SU-DHL-6 (cell line): ENCODE measurements around the gene HNRNPLL.

Experiments
- H2AFZ ChIP-seq: fragments of 200-600 bp; sonication (generic); 2 replicates; pipeline ENCODE4 v1.6.1; 2014; ENCODE audit warnings: low read depth, mild to moderate bottlenecking, moderate library complexity, mixed read lengths, antibody characterized with exemption, low read length; ENCODE audit not compliant: severe bottlenecking
- H3F3A ChIP-seq: fragments of 200-600 bp; shearing (Covaris generic); 2 replicates; pipeline ENCODE4 v1.6.0; 2016; ENCODE audit warnings: antibody characterized with exemption, mild to moderate bottlenecking; ENCODE audit not compliant: insufficient read depth
- H3K27ac ChIP-seq: fragments of 200-600 bp; sonication (generic); 2 replicates; pipeline ENCODE4 v1.5.1; 2016; ENCODE audit warnings: low read depth, mild to moderate bottlenecking, low read length, moderate library complexity, mixed read lengths
- H3K27me3 ChIP-seq: fragments of 200-600 bp; sonication (generic), shearing (Covaris generic); 2 replicates; pipeline ENCODE4 v1.6.0; 2014; ENCODE audit warnings: mild to moderate bottlenecking, low read length
- H3K36me3 ChIP-seq: fragments of 200-600 bp; sonication (generic); 2 replicates; pipeline ENCODE4 v1.6.1; 2014; ENCODE audit warnings: mild to moderate bottlenecking, low read length, mixed read lengths
- H3K4me2 ChIP-seq: fragments of 300-600, 200-600 bp; shearing (Covaris generic), sonication (generic); 2 replicates; pipeline ENCODE4 v1.6.0; 2014; ENCODE audit warnings: low read length, low read depth, mild to moderate bottlenecking; ENCODE audit not compliant: poor library complexity, severe bottlenecking
- H3K4me3 ChIP-seq: fragments of 200-600 bp; sonication (generic); 2 replicates; pipeline ENCODE4 v1.5.1; 2014; ENCODE audit warnings: antibody characterized with exemption, low read length, mild to moderate bottlenecking, mixed read lengths; ENCODE audit not compliant: insufficient read depth, poor library complexity, severe bottlenecking
- H3K79me2 ChIP-seq: fragments of 200-600 bp; sonication (generic); 2 replicates; pipeline ENCODE4 v1.6.1; 2014; ENCODE audit warnings: mild to moderate bottlenecking, low read length, moderate library complexity; ENCODE audit not compliant: insufficient read depth
- H3K9ac ChIP-seq: fragments of 200-600 bp; sonication (generic); 2 replicates; pipeline ENCODE4 v1.7.0; 2014; ENCODE audit warnings: mild to moderate bottlenecking, low read length
- H3K9me2 ChIP-seq: fragments of 200-600 bp; sonication (generic); replicated peaks from 2 replicates; pipeline ENCODE4 v1.6.1; 2014; ENCODE audit warnings: low read length; ENCODE audit not compliant: insufficient read depth
- H3K9me3 ChIP-seq: fragments of 200-600 bp; sonication (generic); 2 replicates; pipeline ENCODE4 v1.6.1; 2014; ENCODE audit warnings: low read length, mixed read lengths; ENCODE audit not compliant: insufficient read depth
- H4K20me1 ChIP-seq: fragments of 200-600 bp; sonication (generic); 2 replicates; pipeline ENCODE4 v1.6.1; 2014; ENCODE audit warnings: low read depth, mild to moderate bottlenecking, antibody characterized with exemption, low read length, moderate library complexity, mixed read lengths
- EZH2phosphoT487 ChIP-seq: fragments of 200-600 bp; sonication (generic), shearing (Covaris generic); conservative IDR thresholded peaks from 2 replicates; pipeline ENCODE4 v1.6.1; 2018; ENCODE audit warnings: mild to moderate bottlenecking, antibody characterized with exemption, low read length, moderate library complexity, mixed read lengths
- TF ChIP-seq, protein P1 (sequence below): fragments of 200-600 bp; sonication (generic); IDR thresholded peaks from one replicate; pipeline ENCODE4 v1.5.1; 2017; ENCODE audit warnings: antibody characterized with exemption, mild to moderate bottlenecking, low read length, moderate library complexity; ENCODE audit not compliant: insufficient read depth, poor library complexity, severe bottlenecking

HNRNPLL gene

DNA sequence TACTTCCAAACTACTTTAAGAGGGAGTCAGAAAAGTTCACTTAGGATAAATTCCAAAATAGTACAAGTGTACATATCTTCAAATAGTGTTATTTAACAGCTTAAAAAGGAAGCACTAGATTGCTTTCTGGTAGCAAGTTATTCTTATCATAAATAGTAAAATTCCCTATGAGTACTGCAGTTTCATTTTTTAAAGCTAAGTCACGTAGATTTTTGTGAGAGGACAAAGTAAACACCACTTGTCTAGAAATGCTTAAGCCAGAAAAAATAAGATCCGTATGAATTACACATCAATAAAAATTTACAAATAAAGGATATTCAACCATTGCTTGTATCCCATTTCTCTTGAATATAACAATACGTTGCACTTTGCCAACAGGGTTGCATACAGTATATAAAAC, 19.2 kb downstream of the HNRNPLL start:
- H2AFZ ChIP-seq: no peak overlapping the region
- no peaks in the 10 kb centered on the region for H3K9me3 ChIP-seq
- no peaks in the 10 kb centered on the region for H3F3A ChIP-seq
- TF ChIP-seq, protein P1, sequence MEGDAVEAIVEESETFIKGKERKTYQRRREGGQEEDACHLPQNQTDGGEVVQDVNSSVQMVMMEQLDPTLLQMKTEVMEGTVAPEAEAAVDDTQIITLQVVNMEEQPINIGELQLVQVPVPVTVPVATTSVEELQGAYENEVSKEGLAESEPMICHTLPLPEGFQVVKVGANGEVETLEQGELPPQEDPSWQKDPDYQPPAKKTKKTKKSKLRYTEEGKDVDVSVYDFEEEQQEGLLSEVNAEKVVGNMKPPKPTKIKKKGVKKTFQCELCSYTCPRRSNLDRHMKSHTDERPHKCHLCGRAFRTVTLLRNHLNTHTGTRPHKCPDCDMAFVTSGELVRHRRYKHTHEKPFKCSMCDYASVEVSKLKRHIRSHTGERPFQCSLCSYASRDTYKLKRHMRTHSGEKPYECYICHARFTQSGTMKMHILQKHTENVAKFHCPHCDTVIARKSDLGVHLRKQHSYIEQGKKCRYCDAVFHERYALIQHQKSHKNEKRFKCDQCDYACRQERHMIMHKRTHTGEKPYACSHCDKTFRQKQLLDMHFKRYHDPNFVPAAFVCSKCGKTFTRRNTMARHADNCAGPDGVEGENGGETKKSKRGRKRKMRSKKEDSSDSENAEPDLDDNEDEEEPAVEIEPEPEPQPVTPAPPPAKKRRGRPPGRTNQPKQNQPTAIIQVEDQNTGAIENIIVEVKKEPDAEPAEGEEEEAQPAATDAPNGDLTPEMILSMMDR: no peak
- no peak for TF ChIP-seq EZH2phosphoT487
- H3K79me2 ChIP-seq: no peaks in the 10 kb centered on the region
- H3K27ac ChIP-seq: no peak overlapping the region
- H3K9me2 ChIP-seq: no peaks in the 10 kb centered on the region
- H3K4me2 ChIP-seq: no peak overlapping the region
- no peak overlapping the region for H3K4me3 ChIP-seq
- H3K36me3 ChIP-seq: no peaks in the 10 kb centered on the region
- H3K9ac ChIP-seq: no peak overlapping the region
- H4K20me1 ChIP-seq: no peaks in the 10 kb centered on the region
- no peaks in the 10 kb centered on the region for H3K27me3 ChIP-seq

DNA sequence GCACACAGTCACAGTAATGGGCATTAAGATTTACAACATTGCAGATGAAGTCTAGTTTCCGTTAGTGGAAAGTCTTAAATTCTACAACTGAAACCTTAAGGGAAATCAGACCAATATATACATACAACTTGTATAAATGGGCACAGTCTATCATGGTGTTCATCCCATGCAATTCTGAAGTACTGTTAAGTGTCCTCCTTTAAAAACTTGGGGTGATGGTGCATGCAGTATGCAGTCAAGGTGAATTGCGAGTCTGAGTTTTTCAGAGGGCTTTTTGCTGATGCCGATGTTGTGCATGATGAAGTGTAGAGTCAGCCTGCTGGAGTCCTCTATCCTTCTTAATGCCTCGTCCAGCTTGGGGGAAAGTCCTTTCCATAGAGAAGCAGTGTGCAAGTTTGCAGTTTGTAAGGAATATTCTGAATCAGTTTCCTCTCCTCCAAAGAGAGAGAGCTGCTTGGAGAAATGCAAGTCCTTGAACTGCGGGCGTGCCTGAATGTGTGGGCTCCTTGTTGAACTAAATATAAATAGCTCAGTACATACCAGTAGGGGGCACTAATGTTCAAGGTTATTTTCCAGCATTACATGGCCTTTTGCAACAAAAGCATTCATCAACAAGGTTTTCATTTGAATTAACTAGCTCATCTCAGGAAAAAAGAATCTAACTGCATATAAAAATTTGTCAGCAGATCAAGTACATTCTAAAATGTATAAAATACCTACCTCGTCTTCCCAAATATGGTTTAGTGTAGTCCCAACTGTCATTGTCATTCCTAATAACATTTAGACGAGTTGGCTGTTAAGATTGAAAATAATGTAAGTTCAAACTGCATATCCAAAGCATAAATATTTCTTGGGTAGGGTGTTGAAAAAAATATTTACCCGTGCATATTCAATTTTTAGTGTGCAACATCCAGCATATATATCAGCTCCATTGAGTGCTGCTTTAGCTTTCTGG, 21.3 kb downstream of the HNRNPLL start:
- Histone ChIP-seq H3K4me2 (no peak overlapping the region), H3K36me3 (no peaks in the 10 kb centered on the region), H3K9ac (no peak overlapping the region), H4K20me1 (no peaks in the 10 kb centered on the region), H3K4me3 (no peak overlapping the region), H3K79me2 (no peaks in the 10 kb centered on the region), H2AFZ (no peak overlapping the region), H3K27ac (no peak overlapping the region), H3K9me2 (no peaks in the 10 kb centered on the region), H3K27me3 (no peaks in the 10 kb centered on the region), H3F3A (no peaks in the 10 kb centered on the region), H3K9me3 (no peaks in the 10 kb centered on the region)
- TF ChIP-seq, protein P1: peak; percentile 50
- TF ChIP-seq EZH2phosphoT487: no peak

DNA sequence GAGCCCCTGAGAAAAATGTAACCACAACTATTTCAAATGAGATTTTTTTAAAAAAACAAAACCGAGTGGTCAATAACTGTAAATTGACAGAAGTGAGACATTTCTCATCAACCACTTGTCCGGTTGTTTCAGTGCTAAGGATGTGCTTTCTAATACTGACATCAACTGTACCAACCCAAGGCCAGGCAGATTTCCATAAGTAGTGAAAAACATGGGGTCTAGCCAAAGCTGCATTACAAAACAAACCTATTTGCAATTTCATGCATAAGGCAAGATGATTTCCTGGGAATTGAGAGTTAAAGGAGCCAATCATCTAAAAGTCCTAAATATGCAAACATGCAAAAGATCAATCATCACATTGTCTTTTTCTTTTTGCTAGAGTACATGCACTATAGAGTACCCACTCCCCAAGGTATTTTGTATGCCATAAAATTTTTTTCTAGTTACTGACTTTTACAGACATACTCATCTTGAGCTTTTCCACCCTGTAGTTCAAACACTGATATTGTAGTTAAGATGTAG, 22.6 kb downstream of the HNRNPLL start:
- no peak overlapping the region for H3K4me3 ChIP-seq
- no peak overlapping the region for H3K4me2 ChIP-seq
- no peak overlapping the region for H3K9ac ChIP-seq
- H3K79me2 ChIP-seq: no peaks in the 10 kb centered on the region
- H2AFZ ChIP-seq: no peak overlapping the region
- no peaks in the 10 kb centered on the region for H3K27me3 ChIP-seq
- TF ChIP-seq EZH2phosphoT487: no peak
- TF ChIP-seq, protein P1: no peak
- H3K36me3 ChIP-seq: no peaks in the 10 kb centered on the region
- no peaks in the 10 kb centered on the region for H3K9me3 ChIP-seq
- H3K9me2 ChIP-seq: no peaks in the 10 kb centered on the region
- H3F3A ChIP-seq: no peaks in the 10 kb centered on the region
- no peaks in the 10 kb centered on the region for H4K20me1 ChIP-seq
- H3K27ac ChIP-seq: no peak overlapping the region
